ENCODE measurements around the gene MPC1. TPM values are rescaled to one million over a fixed set of nuclear protein-coding genes. Genes with fewer than 3 reads are reported as not detected.

MPC1 gene
- total RNA-seq, 2 donors from 2014 or later = 93.7 to 144 TPM

- H3K27ac ChIP-seq = peak within 1 kb of the TSS; percentile 83
- no peaks in the 10 kb centered on the region for H3K4me1 ChIP-seq
- no peaks in the 10 kb centered on the region for H3K27me3 ChIP-seq
- H3K9ac ChIP-seq (ENCODE audit: low read depth in 2 of 2, low read length in 2 of 2) = peak within 1 kb of the TSS; percentile 98 to 100
- peak; percentile 88 for DNase-seq
- no peak for TF ChIP-seq CTCF (IDR thresholded peaks at IDR 0.05)
- no peaks in the 10 kb centered on the region for H3K36me3 ChIP-seq
- H3K4me3 ChIP-seq = peak within 1 kb of the TSS; percentile 84
- intact Hi-C loops (cut with DNase I) = loop anchor here (5.0 kb wide), 1 partner anchor 35 kb away; no protein-coding TSS in a partner anchor
- no peaks in the 10 kb centered on the region for H3K9me3 ChIP-seq
Measured at GRCh38 chr6:166342349-166343149, 40.2 kb downstream of the MPC1 start, which contains the start of gene SFT2D1. TSS of gene SFT2D1 (minus strand) at chr6:166342545. CDS start at chr6:166342481, 64 bp downstream.

- DNase-seq = no peak
- no peaks in the 10 kb centered on the region for H3K9me3 ChIP-seq
- H3K36me3 ChIP-seq = no peaks in the 10 kb centered on the region
- H3K4me1 ChIP-seq = no peaks in the 10 kb centered on the region
- peak overlapping the region; percentile 84 for H3K4me3 ChIP-seq
- peak overlapping the region; percentile 83 for H3K27ac ChIP-seq
- H3K27me3 ChIP-seq = no peaks in the 10 kb centered on the region
- intact Hi-C loops (cut with DNase I) = loop anchor here (5.0 kb wide), 1 partner anchor 35 kb away; no protein-coding TSS in a partner anchor
- peak overlapping the region; percentile 98 to 100 for H3K9ac ChIP-seq (ENCODE audit: low read depth in 2 of 2, low read length in 2 of 2)
- no peak for TF ChIP-seq CTCF (IDR thresholded peaks at IDR 0.05)
Measured at GRCh38 chr6:166341977-166342348, 40.8 kb downstream of the MPC1 start.

- H3K4me3 ChIP-seq = peak overlapping the region; percentile 84
- no peaks in the 10 kb centered on the region for H3K27me3 ChIP-seq
- no peaks in the 10 kb centered on the region for H3K4me1 ChIP-seq
- intact Hi-C loops (cut with DNase I) = loop anchor here (5.0 kb wide), 1 partner anchor 36 kb away; no protein-coding TSS in a partner anchor
- TF ChIP-seq CTCF (IDR thresholded peaks at IDR 0.05) = no peak
- no peaks in the 10 kb centered on the region for H3K36me3 ChIP-seq
- no peaks in the 10 kb centered on the region for H3K9me3 ChIP-seq
- H3K27ac ChIP-seq = peak overlapping the region; percentile 83
- DNase-seq = no peak
- peak overlapping the region; percentile 30 to 98 for H3K9ac ChIP-seq (ENCODE audit: low read depth in 2 of 2, low read length in 2 of 2)
Measured at GRCh38 chr6:166341464-166341863, 41.3 kb downstream of the MPC1 start.

GRCh38 chr6:166338854-166339253, 43.9 kb downstream of the MPC1 start:
- no peaks in the 10 kb centered on the region for H3K27me3 ChIP-seq
- no peak overlapping the region for H3K4me3 ChIP-seq
- H3K9ac ChIP-seq (ENCODE audit: low read depth in 2 of 2, low read length in 2 of 2) = no peak overlapping the region
- TF ChIP-seq CTCF (IDR thresholded peaks at IDR 0.05) = no peak
- intact Hi-C loops (cut with DNase I) = no loop called here
- no peaks in the 10 kb centered on the region for H3K4me1 ChIP-seq
- H3K36me3 ChIP-seq = no peaks in the 10 kb centered on the region
- H3K9me3 ChIP-seq = no peaks in the 10 kb centered on the region
- H3K27ac ChIP-seq = no peak overlapping the region
- no peak for DNase-seq

- Histone ChIP-seq H3K36me3 (no peaks in the 10 kb centered on the region), H3K4me1 (peaks cover 3% of the 10 kb centered on the region), H3K4me3 (no peak overlapping the region), H3K27me3 (no peaks in the 10 kb centered on the region), H3K27ac (no peak overlapping the region), H3K9ac (ENCODE audit: low read depth in 2 of 2, low read length in 2 of 2) (no peak overlapping the region), H3K9me3 (no peaks in the 10 kb centered on the region)
- no peak for DNase-seq
- TF ChIP-seq CTCF (IDR thresholded peaks at IDR 0.05) = no peak
- intact Hi-C loops (cut with DNase I) = no loop called here
Measured at GRCh38 chr6:166336847-166337246, 45.9 kb downstream of the MPC1 start.

Measured in colonic mucosa (tissue), 4 donors.